Measurements from ENCODE around the gene HDGFL1.

DNA sequence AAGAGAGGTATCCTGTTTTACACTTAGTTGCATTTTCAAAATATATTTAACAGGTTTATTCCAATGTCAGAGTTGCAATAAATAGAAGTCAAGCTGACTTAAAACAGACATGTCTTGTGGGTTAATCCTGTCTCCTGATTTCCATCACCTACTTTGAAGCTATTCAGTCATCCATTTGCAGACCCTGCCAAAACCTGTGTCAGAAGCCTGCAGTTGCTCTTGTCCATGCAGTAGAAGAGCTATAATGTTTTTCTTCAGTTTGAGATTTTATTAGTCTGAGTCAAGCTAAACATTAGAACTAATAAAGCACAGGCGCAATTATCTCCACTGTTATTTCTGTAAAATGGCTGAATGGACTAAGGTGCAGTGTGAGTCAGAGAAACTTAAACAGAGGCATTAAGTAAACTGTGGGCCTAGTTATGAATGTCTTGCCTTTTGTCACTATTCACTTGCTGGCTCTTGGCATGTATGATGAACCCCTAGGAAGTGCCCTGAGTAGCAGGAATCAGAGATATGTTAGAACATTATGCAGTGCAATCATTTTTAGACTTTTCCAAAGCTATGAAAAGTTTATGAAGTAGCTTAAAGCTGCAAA, 11.0 kb upstream of the HDGFL1 start:
- TF ChIP-seq, protein P1, sequence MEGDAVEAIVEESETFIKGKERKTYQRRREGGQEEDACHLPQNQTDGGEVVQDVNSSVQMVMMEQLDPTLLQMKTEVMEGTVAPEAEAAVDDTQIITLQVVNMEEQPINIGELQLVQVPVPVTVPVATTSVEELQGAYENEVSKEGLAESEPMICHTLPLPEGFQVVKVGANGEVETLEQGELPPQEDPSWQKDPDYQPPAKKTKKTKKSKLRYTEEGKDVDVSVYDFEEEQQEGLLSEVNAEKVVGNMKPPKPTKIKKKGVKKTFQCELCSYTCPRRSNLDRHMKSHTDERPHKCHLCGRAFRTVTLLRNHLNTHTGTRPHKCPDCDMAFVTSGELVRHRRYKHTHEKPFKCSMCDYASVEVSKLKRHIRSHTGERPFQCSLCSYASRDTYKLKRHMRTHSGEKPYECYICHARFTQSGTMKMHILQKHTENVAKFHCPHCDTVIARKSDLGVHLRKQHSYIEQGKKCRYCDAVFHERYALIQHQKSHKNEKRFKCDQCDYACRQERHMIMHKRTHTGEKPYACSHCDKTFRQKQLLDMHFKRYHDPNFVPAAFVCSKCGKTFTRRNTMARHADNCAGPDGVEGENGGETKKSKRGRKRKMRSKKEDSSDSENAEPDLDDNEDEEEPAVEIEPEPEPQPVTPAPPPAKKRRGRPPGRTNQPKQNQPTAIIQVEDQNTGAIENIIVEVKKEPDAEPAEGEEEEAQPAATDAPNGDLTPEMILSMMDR (IDR thresholded peaks at IDR 0.05; ENCODE audit: poor library complexity), result no peak
- no peak for TF ChIP-seq EZH2 (IDR thresholded peaks at IDR 0.05; ENCODE audit: borderline replicate concordance)

Data from hepatocyte (in vitro differentiated cells).